GM06990 (cell line): Measurements from ENCODE around the gene SEC14L6.

ENCODE experiments used
- DNase-seq: peaks from one replicate; pipeline ENCODE4 v3.0.0-alpha.2; 2011; ENCODE audit not compliant: insufficient read length; ENCODE audit errors: extremely low read depth
- H3K27me3 ChIP-seq: replicated peaks from 2 replicates; pipeline ENCODE4 v1.6.0; 2011; ENCODE audit warnings: low read length; ENCODE audit not compliant: control insufficient read depth, insufficient read depth
- H3K36me3 ChIP-seq: 2 replicates; pipeline ENCODE4 v1.5.1; 2011; ENCODE audit warnings: low read length; ENCODE audit not compliant: control insufficient read depth, insufficient read depth
- H3K4me3 ChIP-seq: replicated peaks from 2 replicates; pipeline ENCODE4 v1.5.1; 2011; ENCODE audit warnings: low read depth, mild to moderate bottlenecking, control low read depth, low read length
- CTCF ChIP-seq: IDR thresholded peaks from 2 replicates; pipeline ENCODE4 v1.5.1; 2011; ENCODE audit warnings: low read length, control low read depth, mild to moderate bottlenecking, inconsistent platforms; ENCODE audit not compliant: insufficient read depth, poor library complexity, severe bottlenecking

SEC14L6 gene

GRCh38 chr22:30507670-30508069 is 38.9 kb downstream of the SEC14L6 start:
- no peaks in the 10 kb centered on the region for H3K36me3 ChIP-seq
- no peaks in the 10 kb centered on the region for H3K27me3 ChIP-seq
- H3K4me3 ChIP-seq: no peak overlapping the region
- DNase-seq: no peak
- no peak for TF ChIP-seq CTCF

GRCh38 chr22:30506507-30506968 is 40.0 kb downstream of the SEC14L6 start:
- H3K4me3 ChIP-seq: no peak overlapping the region
- no peaks in the 10 kb centered on the region for H3K36me3 ChIP-seq
- no peak for TF ChIP-seq CTCF
- DNase-seq: no peak
- no peaks in the 10 kb centered on the region for H3K27me3 ChIP-seq

- Histone ChIP-seq H3K4me3 (no peak overlapping the region), H3K36me3 (no peaks in the 10 kb centered on the region), H3K27me3 (no peaks in the 10 kb centered on the region)
- no peak for TF ChIP-seq CTCF
- no peak for DNase-seq
These were observed 43.0 kb downstream of the SEC14L6 start for GRCh38 chr22:30503551-30503950.

GRCh38 chr22:30502911-30503310 is 43.6 kb downstream of the SEC14L6 start:
- Histone ChIP-seq H3K4me3 (no peak overlapping the region), H3K27me3 (no peaks in the 10 kb centered on the region), H3K36me3 (no peaks in the 10 kb centered on the region)
- DNase-seq: no peak
- TF ChIP-seq CTCF: no peak

GRCh38 chr22:30502153-30502552 is 44.4 kb downstream of the SEC14L6 start:
- Histone ChIP-seq H3K27me3 (no peaks in the 10 kb centered on the region), H3K4me3 (no peak overlapping the region), H3K36me3 (no peaks in the 10 kb centered on the region)
- no peak for DNase-seq
- TF ChIP-seq CTCF: no peak

- DNase-seq: no peak
- no peak for TF ChIP-seq CTCF
- no peaks in the 10 kb centered on the region for H3K36me3 ChIP-seq
- no peaks in the 10 kb centered on the region for H3K27me3 ChIP-seq
- H3K4me3 ChIP-seq: no peak overlapping the region
These were observed 45.9 kb downstream of the SEC14L6 start for GRCh38 chr22:30500628-30501027.
